ENCODE measurements around the gene AK9. TPM values are rescaled to one million over a fixed set of nuclear protein-coding genes. Genes with fewer than 3 reads are reported as not detected.

AK9 gene
- total RNA-seq, 1 experiment from 2014 or later: 3.5 TPM

DNA sequence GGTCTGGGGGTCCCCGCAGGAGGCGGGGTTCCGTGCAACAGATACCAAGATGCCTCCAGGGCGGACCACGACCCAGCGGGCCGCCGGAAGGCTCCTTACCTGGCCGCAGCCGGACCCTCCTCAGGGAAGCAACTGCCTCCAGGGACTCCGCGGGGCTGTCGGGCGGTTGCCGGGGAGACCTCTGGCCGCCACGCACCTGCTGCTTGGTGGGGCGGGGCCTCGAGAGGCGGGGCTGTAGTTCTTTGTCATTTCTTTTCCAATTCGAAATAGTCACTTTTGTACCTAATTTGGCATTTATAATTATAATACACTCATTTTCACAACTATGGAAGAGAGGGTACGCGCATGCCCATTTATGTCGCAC lies 647 bp downstream of the AK9 start:
- Histone ChIP-seq H3K9ac (ENCODE audit: low read length) (peak overlapping the region; percentile 58), H3K79me2 (ENCODE audit: insufficient read depth, low read length) (no peaks in the 10 kb centered on the region), H3K9me3 (ENCODE audit: control insufficient read depth in 1 of 2, insufficient read depth in 1 of 2, low read depth in 1 of 2, low read length in 2 of 2) (no peaks in the 10 kb centered on the region), H2AFZ (ENCODE audit: low read depth, low read length, poor library complexity, severe bottlenecking) (peak overlapping the region; percentile 98), H4K20me1 (ENCODE audit: insufficient read depth) (no peaks in the 10 kb centered on the region), H3K27ac (ENCODE audit: low read depth, low read length) (peak overlapping the region; percentile 43; the same call in 1 of the 2 replicates), H3K4me1 (ENCODE audit: control insufficient read depth in 1 of 2, insufficient read depth in 2 of 2, low read length in 2 of 2) (peaks cover 3 to 28% of the 10 kb centered on the region in 2 experiments), H3K27me3 (ENCODE audit: insufficient read depth, low read length) (0 out of 2 replicates have a peak, but pooled peaks cover 7% of the 10 kb centered on the region), H3K4me3 (replicated peaks in 1 of 2; ENCODE audit: low read depth in 1 of 2, low read length in 2 of 2) (peak overlapping the region; percentile 73), H3K36me3 (ENCODE audit: control insufficient read depth in 1 of 2, insufficient read depth in 2 of 2, low read length in 2 of 2) (no peaks in the 10 kb centered on the region), H3K9me2 (ENCODE audit: insufficient read depth) (no peaks in the 10 kb centered on the region), H3K4me2 (ENCODE audit: low read length) (peak overlapping the region; percentile 92)
- no peak for DNase-seq (ENCODE audit: low read depth, low spot score)
- TF ChIP-seq EGR1 (IDR thresholded peaks at IDR 0.05; ENCODE audit: low read depth) (no peak), POLR2A (IDR thresholded peaks at IDR 0.05; ENCODE audit: borderline replicate concordance, extremely low read depth, insufficient read depth, insufficient read length) (no peak), EZH2 (IDR thresholded peaks at IDR 0.05) (no peak), FOSL1 (IDR thresholded peaks at IDR 0.05; ENCODE audit: low read depth) (no peak), TCF7L2 (IDR thresholded peaks at IDR 0.05; ENCODE audit: borderline replicate concordance, extremely low read depth, insufficient read depth, insufficient read length) (no peak), SP1 (IDR thresholded peaks at IDR 0.05; ENCODE audit: low read depth) (no peak), ZFX (IDR thresholded peaks at IDR 0.05) (no peak)
- TF ChIP-seq, protein P1, sequence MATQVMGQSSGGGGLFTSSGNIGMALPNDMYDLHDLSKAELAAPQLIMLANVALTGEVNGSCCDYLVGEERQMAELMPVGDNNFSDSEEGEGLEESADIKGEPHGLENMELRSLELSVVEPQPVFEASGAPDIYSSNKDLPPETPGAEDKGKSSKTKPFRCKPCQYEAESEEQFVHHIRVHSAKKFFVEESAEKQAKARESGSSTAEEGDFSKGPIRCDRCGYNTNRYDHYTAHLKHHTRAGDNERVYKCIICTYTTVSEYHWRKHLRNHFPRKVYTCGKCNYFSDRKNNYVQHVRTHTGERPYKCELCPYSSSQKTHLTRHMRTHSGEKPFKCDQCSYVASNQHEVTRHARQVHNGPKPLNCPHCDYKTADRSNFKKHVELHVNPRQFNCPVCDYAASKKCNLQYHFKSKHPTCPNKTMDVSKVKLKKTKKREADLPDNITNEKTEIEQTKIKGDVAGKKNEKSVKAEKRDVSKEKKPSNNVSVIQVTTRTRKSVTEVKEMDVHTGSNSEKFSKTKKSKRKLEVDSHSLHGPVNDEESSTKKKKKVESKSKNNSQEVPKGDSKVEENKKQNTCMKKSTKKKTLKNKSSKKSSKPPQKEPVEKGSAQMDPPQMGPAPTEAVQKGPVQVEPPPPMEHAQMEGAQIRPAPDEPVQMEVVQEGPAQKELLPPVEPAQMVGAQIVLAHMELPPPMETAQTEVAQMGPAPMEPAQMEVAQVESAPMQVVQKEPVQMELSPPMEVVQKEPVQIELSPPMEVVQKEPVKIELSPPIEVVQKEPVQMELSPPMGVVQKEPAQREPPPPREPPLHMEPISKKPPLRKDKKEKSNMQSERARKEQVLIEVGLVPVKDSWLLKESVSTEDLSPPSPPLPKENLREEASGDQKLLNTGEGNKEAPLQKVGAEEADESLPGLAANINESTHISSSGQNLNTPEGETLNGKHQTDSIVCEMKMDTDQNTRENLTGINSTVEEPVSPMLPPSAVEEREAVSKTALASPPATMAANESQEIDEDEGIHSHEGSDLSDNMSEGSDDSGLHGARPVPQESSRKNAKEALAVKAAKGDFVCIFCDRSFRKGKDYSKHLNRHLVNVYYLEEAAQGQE (IDR thresholded peaks at IDR 0.05; ENCODE audit: low read depth): no peak
- no TSS peak for BruUV-seq (replicated peaks)
- intact Hi-C loops (cut with micrococcal nuclease): loop anchor here (10.0 kb wide), 1 partner anchor 506 kb away; no protein-coding TSS in a partner anchor
- ChIA-PET POLR2A (no interaction called here), CTCF (no interaction called here), RAD21 (ENCODE audit: low non-redundant PET in 1 of 2, low total read pairs in 2 of 2, uncharacterized antibody in 2 of 2, unreplicated experiment in 2 of 2) (no interaction called here)
- ATAC-seq: peak; percentile 62
